UCSD-AML1 (cell line): ENCODE data around the gene TMEM52.

Source experiments
- DNase-seq: peaks from one replicate; lab custom pipeline; 2025; ENCODE audit not compliant: unreplicated experiment; lab: John Stamatoyannopoulos, UW

TMEM52 gene

GRCh38 chr1:1915911-1916840, 2.9 kb downstream of the TMEM52 start:
- DNase-seq, result no peak

GRCh38 chr1:1914971-1915692, 3.9 kb downstream of the TMEM52 start, which contains the start of gene CALML6:
Gene CALML6, plus strand, starts transcription at chr1:1915260. Its CDS starts 21 bp downstream, at chr1:1915281.
- DNase-seq, result no peak

- DNase-seq, result no peak
Measured at GRCh38 chr1:1914101-1914970, 4.7 kb downstream of the TMEM52 start.

GRCh38 chr1:1911350-1912041, 7.6 kb downstream of the TMEM52 start:
- no peak for DNase-seq

- DNase-seq, result no peak
Measured at GRCh38 chr1:1910651-1911331, 8.3 kb downstream of the TMEM52 start.

GRCh38 chr1:1910033-1910465, 9.0 kb downstream of the TMEM52 start:
- DNase-seq, result no peak

- no peak for DNase-seq
Measured at GRCh38 chr1:1908506-1908791, 10.6 kb downstream of the TMEM52 start.

- DNase-seq, result no peak
Measured at GRCh38 chr1:1907098-1907736, 11.9 kb downstream of the TMEM52 start.

- DNase-seq, result peak; percentile 77
Measured at GRCh38 chr1:1906185-1907097, 12.6 kb downstream of the TMEM52 start.

- DNase-seq, result no peak
Measured at GRCh38 chr1:1903224-1903623, 15.9 kb downstream of the TMEM52 start.

GRCh38 chr1:1901641-1902294, 17.3 kb downstream of the TMEM52 start:
- no peak for DNase-seq

GRCh38 chr1:1900883-1901640, 18.0 kb downstream of the TMEM52 start:
- no peak for DNase-seq

GRCh38 chr1:1899967-1900327, 19.1 kb downstream of the TMEM52 start:
- DNase-seq, result no peak

GRCh38 chr1:1899266-1899966, 19.7 kb downstream of the TMEM52 start:
- DNase-seq, result peak; percentile 55

GRCh38 chr1:1898246-1898933, 20.7 kb downstream of the TMEM52 start:
- DNase-seq, result no peak
